SK-N-SH (cell line): ENCODE data around the gene HCRTR2. TPM values are rescaled to one million over a fixed set of nuclear protein-coding genes. Genes with fewer than 3 reads are reported as not detected.

Experiments used
- CTCF ChIA-PET: fragments of 300-600, 350-600 bp; formaldehyde crosslinking; extraction: SDS; loops from one replicate; lab custom pipeline; 2021; lab: Yijun Ruan, JAX
- POLR2A ChIA-PET: fragments of 350-600 bp; sonication (Branson Sonifier 250); formaldehyde crosslinking; extraction: SDS; loops from one replicate; lab custom pipeline; 2020; ENCODE audit warnings: antibody characterized with exemption, inconsistent platforms; lab: Yijun Ruan, JAX
- DNase-seq: peaks from one replicate; pipeline ENCODE4 v3.0.0; 2012
- H2AFZ ChIP-seq: fragments of 200-600 bp; sonication (generic); 2 replicates; pipeline ENCODE4 v1.8.1; 2016; ENCODE audit warnings: antibody characterized with exemption, mild to moderate bottlenecking, low read depth
- H3F3A ChIP-seq: fragments of 200-600 bp; sonication (generic); replicated peaks from 2 replicates; pipeline ENCODE3; 2016; ENCODE audit warnings: antibody characterized with exemption, mild to moderate bottlenecking; ENCODE audit not compliant: insufficient read depth
- H3K27ac ChIP-seq, 2 experiments: fragments of 200-500 bp in 1 of 2; fragments of 200-600 bp in 1 of 2; sonication (Bioruptor generic) in 1 of 2; sonication (generic), shearing (Covaris generic) in 1 of 2; 2 replicates each; pipeline versions ENCODE4 v1.5.1 to v1.6.1; 2014 to 2016; ENCODE audit warnings: low read depth in 2 of 2, inconsistent platforms in 1 of 2, low read length in 1 of 2, mild to moderate bottlenecking in 1 of 2, mixed read lengths in 1 of 2
- H3K27me3 ChIP-seq: fragments of 200-600 bp; sonication (generic), shearing (Covaris generic); 2 replicates; pipeline ENCODE4 v1.6.1; 2016; ENCODE audit warnings: mixed run types; ENCODE audit not compliant: insufficient read depth
- H3K36me3 ChIP-seq, 2 experiments: fragments of 200-500 bp in 1 of 2; fragments of 200-600 bp in 1 of 2; sonication (Bioruptor generic) in 1 of 2; sonication (generic) in 1 of 2; replicated peaks in 1 of 2; 2 replicates each; pipeline versions ENCODE3 to v1.5.1; 2014 to 2016; ENCODE audit warnings: low read length in 1 of 2, mild to moderate bottlenecking in 1 of 2; ENCODE audit not compliant: insufficient read depth in 2 of 2, control insufficient read depth in 1 of 2
- H3K4me1 ChIP-seq, 2 experiments: fragments of 200-500 bp in 1 of 2; fragments of 200-600 bp in 1 of 2; sonication (Bioruptor generic) in 1 of 2; sonication (generic), shearing (Covaris generic) in 1 of 2; 2 replicates each; pipeline versions ENCODE4 v1.5.1 to v1.6.1; 2014 to 2016; ENCODE audit warnings: low read depth in 1 of 2, low read length in 1 of 2, mixed run types in 1 of 2; ENCODE audit not compliant: insufficient read depth in 2 of 2, control insufficient read depth in 1 of 2
- H3K4me2 ChIP-seq: fragments of 200-600 bp; sonication (generic), shearing (Covaris generic); 2 replicates; pipeline ENCODE4 v1.6.1; 2017; ENCODE audit warnings: mixed run types
- H3K4me3 ChIP-seq, 2 experiments: fragments of 200-500 bp in 1 of 2; fragments of 200-600 bp in 1 of 2; sonication (Bioruptor generic) in 1 of 2; sonication (generic), shearing (Covaris generic) in 1 of 2; 2 replicates each; pipeline versions ENCODE4 v1.5.1 to v1.8.1; 2014 to 2016; ENCODE audit warnings: low read depth in 2 of 2, inconsistent platforms in 1 of 2, low read length in 1 of 2, mild to moderate bottlenecking in 1 of 2, mixed read lengths in 1 of 2, moderate library complexity in 1 of 2
- H3K79me2 ChIP-seq: fragments of 200-600 bp; sonication (generic); 2 replicates; pipeline ENCODE4 v1.8.1; 2017; ENCODE audit warnings: mild to moderate bottlenecking; ENCODE audit not compliant: insufficient read depth
- H3K9ac ChIP-seq: fragments of 200-600 bp; sonication (generic); 2 replicates; pipeline ENCODE4 v1.6.1; 2017; ENCODE audit warnings: mixed run types
- H3K9me2 ChIP-seq: fragments of 200-600 bp; sonication (generic); 2 replicates; pipeline ENCODE4 v1.6.1; 2017; ENCODE audit warnings: mixed run types
- H3K9me3 ChIP-seq: fragments of 200-600 bp; sonication (generic); 2 replicates; pipeline ENCODE4 v1.6.1; 2017; ENCODE audit warnings: mixed run types, mild to moderate bottlenecking, moderate library complexity
- H4K20me1 ChIP-seq: fragments of 200-600 bp; sonication (generic); 2 replicates; pipeline ENCODE4 v1.6.1; 2017; ENCODE audit warnings: mild to moderate bottlenecking, mixed run types; ENCODE audit not compliant: insufficient read depth
- ELF1 ChIP-seq: IDR thresholded peaks from 2 replicates; pipeline ENCODE4 v1.4.0; 2012
- EZH2phosphoT487 ChIP-seq: fragments of 200-600 bp; sonication (generic); IDR thresholded peaks from 2 replicates; pipeline ENCODE4 v1.6.1; 2017; ENCODE audit warnings: low read depth, mixed run types, mild to moderate bottlenecking, antibody characterized with exemption, moderate library complexity, borderline replicate concordance
- FOXM1 ChIP-seq: IDR thresholded peaks from 2 replicates; pipeline ENCODE4 v1.4.0; 2012; ENCODE audit warnings: low read depth, mild to moderate bottlenecking
- JUND ChIP-seq: IDR thresholded peaks from 2 replicates; pipeline ENCODE4 v1.4.0; 2012
- NRF1 ChIP-seq: IDR thresholded peaks from 2 replicates; pipeline ENCODE4 v1.6.1; 2012; ENCODE audit warnings: low read depth, mild to moderate bottlenecking, low read length
- RAD21 ChIP-seq: IDR thresholded peaks from 2 replicates; pipeline ENCODE4 v1.6.1; 2012; ENCODE audit warnings: mild to moderate bottlenecking, low read length
- RXRA ChIP-seq: IDR thresholded peaks from 2 replicates; pipeline ENCODE4 v1.4.0; 2012; ENCODE audit warnings: low read depth, mild to moderate bottlenecking, borderline replicate concordance
- SMC3 ChIP-seq: IDR thresholded peaks from 2 replicates; pipeline ENCODE4 v1.6.1; 2012; ENCODE audit warnings: low read depth, low read length, improper control_type of control experiment
- TAF1 ChIP-seq: IDR thresholded peaks from 2 replicates; pipeline ENCODE4 v1.6.1; 2012; ENCODE audit warnings: low read depth, mild to moderate bottlenecking, low read length, moderate library complexity, borderline replicate concordance
- TCF12 ChIP-seq: IDR thresholded peaks from 2 replicates; pipeline ENCODE4 v1.4.0; 2012
- WGBS: methylation state at CpG from one replicate; pipeline ENCODE4 v1.1.6; 2017; ENCODE audit warnings: low lambda C conversion rate; 5-methylcytosine and 5-hydroxymethylcytosine counted together
- polyA plus RNA-seq, 3 experiments: library from polyadenylated mRNA; depleted of rRNA; stranded (reverse); fragments of >200 nt; gene quantifications; 2 replicates each; pipeline ENCODE4 v1.2.3, GENCODE V29; 2012
- TF ChIP-seq, protein P1 (sequence below): IDR thresholded peaks from 2 replicates; pipeline ENCODE4 v1.6.1; 2012; ENCODE audit warnings: mild to moderate bottlenecking, low read depth, low read length, moderate library complexity
- TF ChIP-seq, protein P2 (sequence below): IDR thresholded peaks from 2 replicates; pipeline ENCODE4 v1.4.0; 2012; ENCODE audit warnings: low read depth
- TF ChIP-seq, protein P3 (sequence below): IDR thresholded peaks from 2 replicates; pipeline ENCODE4 v1.4.0; 2012; ENCODE audit warnings: low read depth, borderline replicate concordance
- TF ChIP-seq, protein P4 (sequence below): IDR thresholded peaks from 2 replicates; pipeline ENCODE4; 2012

HCRTR2 gene
- polyA plus RNA-seq, 1 of the 3 experiments (the other 2 are of a cell fraction), result not detected

DNA sequence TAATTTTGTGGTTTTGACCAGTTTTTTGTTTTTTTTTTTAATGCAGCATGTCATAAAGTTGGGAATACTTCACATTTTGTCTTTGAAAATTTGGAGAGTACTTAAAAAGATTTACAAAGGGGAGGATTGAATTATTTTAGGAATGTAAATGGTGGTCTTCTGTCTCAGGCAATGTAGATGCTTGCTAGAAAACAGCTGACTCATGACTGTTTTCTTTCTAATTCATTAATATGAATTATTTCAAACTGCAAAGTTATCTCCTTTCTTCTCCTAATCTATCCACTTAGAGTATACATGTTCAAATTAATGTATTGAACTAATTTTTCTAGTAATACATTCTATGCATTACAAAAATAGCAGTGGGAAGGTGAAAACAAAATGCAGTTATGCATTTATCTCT is 24.9 kb downstream of the HCRTR2 start:
- Histone ChIP-seq H4K20me1 (no peaks in the 10 kb centered on the region), H3K4me1 (no peaks in the 10 kb centered on the region), H3K9me3 (no peaks in the 10 kb centered on the region), H3K4me2 (no peak overlapping the region), H2AFZ (no peak overlapping the region), H3K9ac (no peak overlapping the region), H3K27ac (no peak overlapping the region), H3K36me3 (no peaks in the 10 kb centered on the region), H3F3A (no peaks in the 10 kb centered on the region), H3K9me2 (no peaks in the 10 kb centered on the region), H3K4me3 (no peak overlapping the region), H3K79me2 (no peaks in the 10 kb centered on the region), H3K27me3 (no peaks in the 10 kb centered on the region)
- ChIA-PET CTCF (no interaction called here), POLR2A (no interaction called here)
- DNase-seq, result no peak
- no peak for TF ChIP-seq JUND
- no peak for TF ChIP-seq EZH2phosphoT487
- TF ChIP-seq TCF12, result no peak
- TF ChIP-seq NRF1, result no peak
- no peak for TF ChIP-seq TAF1

DNA sequence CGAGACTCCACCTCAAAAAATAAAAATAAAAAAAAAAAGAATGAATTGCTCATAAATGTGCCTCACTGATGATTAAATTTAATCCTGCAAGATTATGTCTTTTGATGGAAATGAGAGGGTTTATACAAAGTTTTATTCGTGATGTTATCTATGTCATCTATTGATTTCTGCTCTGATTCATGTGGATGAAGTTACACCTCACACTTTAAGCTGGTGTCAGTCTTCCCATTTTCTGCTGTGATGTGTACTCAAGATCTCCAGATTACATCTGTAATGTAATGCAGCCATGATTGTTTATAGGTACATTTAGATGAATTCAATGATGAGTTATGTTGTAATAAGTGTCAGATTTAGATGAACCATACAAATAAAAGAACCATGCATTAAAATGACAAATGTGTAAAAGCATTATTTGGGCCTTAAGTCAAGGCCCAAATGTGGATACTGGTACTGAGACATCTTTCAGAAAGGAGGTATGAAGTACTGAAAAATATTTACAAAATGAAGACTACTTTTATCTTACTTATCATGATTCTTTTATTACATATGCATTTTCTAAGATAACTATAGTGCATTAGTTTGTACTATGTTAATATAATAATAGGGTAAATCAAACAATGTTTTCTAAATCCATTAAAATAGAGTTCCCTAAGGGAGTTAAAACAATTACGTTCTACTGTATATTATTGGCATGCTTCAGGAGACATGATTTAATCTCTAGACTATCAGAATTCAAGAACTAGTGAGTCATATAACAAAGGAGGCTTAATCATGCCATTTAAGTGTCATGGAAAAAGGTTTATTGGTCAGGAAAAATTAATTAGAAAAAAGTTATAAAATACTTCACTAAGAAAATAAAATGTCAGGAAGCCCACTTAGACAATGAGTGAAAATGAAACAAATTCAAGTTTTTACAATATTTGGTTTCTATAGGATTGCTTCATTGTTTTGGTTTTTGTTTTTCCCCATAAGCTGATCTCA is 34.5 kb downstream of the HCRTR2 start:
- no peaks in the 10 kb centered on the region for H3K36me3 ChIP-seq
- H3K9me2 ChIP-seq, result no peaks in the 10 kb centered on the region
- no peaks in the 10 kb centered on the region for H3K27me3 ChIP-seq
- POLR2A ChIA-PET, result no interaction called here
- H4K20me1 ChIP-seq, result no peaks in the 10 kb centered on the region
- DNase-seq, result no peak
- no peaks in the 10 kb centered on the region for H3K79me2 ChIP-seq
- H3K9ac ChIP-seq, result no peak overlapping the region
- H3K27ac ChIP-seq, result no peak overlapping the region
- no peaks in the 10 kb centered on the region for H3K9me3 ChIP-seq
- no peaks in the 10 kb centered on the region for H3F3A ChIP-seq
- TF ChIP-seq, protein P1, sequence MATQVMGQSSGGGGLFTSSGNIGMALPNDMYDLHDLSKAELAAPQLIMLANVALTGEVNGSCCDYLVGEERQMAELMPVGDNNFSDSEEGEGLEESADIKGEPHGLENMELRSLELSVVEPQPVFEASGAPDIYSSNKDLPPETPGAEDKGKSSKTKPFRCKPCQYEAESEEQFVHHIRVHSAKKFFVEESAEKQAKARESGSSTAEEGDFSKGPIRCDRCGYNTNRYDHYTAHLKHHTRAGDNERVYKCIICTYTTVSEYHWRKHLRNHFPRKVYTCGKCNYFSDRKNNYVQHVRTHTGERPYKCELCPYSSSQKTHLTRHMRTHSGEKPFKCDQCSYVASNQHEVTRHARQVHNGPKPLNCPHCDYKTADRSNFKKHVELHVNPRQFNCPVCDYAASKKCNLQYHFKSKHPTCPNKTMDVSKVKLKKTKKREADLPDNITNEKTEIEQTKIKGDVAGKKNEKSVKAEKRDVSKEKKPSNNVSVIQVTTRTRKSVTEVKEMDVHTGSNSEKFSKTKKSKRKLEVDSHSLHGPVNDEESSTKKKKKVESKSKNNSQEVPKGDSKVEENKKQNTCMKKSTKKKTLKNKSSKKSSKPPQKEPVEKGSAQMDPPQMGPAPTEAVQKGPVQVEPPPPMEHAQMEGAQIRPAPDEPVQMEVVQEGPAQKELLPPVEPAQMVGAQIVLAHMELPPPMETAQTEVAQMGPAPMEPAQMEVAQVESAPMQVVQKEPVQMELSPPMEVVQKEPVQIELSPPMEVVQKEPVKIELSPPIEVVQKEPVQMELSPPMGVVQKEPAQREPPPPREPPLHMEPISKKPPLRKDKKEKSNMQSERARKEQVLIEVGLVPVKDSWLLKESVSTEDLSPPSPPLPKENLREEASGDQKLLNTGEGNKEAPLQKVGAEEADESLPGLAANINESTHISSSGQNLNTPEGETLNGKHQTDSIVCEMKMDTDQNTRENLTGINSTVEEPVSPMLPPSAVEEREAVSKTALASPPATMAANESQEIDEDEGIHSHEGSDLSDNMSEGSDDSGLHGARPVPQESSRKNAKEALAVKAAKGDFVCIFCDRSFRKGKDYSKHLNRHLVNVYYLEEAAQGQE, result no peak
- TF ChIP-seq TCF12 (no peak), RAD21 (no peak), SMC3 (no peak), EZH2phosphoT487 (no peak), RXRA (no peak), JUND (no peak), ELF1 (no peak), FOXM1 (no peak)
- TF ChIP-seq, protein P2, sequence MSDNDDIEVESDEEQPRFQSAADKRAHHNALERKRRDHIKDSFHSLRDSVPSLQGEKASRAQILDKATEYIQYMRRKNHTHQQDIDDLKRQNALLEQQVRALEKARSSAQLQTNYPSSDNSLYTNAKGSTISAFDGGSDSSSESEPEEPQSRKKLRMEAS, result no peak
- TF ChIP-seq, protein P3, sequence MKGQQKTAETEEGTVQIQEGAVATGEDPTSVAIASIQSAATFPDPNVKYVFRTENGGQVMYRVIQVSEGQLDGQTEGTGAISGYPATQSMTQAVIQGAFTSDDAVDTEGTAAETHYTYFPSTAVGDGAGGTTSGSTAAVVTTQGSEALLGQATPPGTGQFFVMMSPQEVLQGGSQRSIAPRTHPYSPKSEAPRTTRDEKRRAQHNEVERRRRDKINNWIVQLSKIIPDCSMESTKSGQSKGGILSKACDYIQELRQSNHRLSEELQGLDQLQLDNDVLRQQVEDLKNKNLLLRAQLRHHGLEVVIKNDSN, result no peak
- TF ChIP-seq, protein P4, sequence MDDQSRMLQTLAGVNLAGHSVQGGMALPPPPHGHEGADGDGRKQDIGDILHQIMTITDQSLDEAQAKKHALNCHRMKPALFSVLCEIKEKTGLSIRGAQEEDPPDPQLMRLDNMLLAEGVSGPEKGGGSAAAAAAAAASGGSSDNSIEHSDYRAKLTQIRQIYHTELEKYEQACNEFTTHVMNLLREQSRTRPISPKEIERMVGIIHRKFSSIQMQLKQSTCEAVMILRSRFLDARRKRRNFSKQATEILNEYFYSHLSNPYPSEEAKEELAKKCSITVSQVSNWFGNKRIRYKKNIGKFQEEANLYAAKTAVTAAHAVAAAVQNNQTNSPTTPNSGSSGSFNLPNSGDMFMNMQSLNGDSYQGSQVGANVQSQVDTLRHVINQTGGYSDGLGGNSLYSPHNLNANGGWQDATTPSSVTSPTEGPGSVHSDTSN, result no peak
- WGBS, result 8% methylated on average over 3 of the region's 3 CpGs
- H2AFZ ChIP-seq, result no peak overlapping the region
- no peak overlapping the region for H3K4me2 ChIP-seq
- CTCF ChIA-PET, result no interaction called here
- H3K4me3 ChIP-seq, result no peak overlapping the region
- no peaks in the 10 kb centered on the region for H3K4me1 ChIP-seq
